Panc1 (cell line): ENCODE results near the gene RSAD2.

Experiments used
- CTCF ChIP-seq: fragments of 450-650 bp; IDR thresholded peaks from 2 replicates; pipeline ENCODE4 v1.5.1; 2017; ENCODE audit warnings: mild to moderate bottlenecking
- SIN3A ChIP-seq: IDR thresholded peaks from 2 replicates; pipeline ENCODE4 v1.6.1; 2012; ENCODE audit warnings: low read depth, mild to moderate bottlenecking, low read length, moderate library complexity, borderline replicate concordance; ENCODE audit not compliant: insufficient read depth

- no peak for TF ChIP-seq CTCF
- no peak for TF ChIP-seq SIN3A
These were observed 28.1 kb downstream of the RSAD2 start for GRCh38 chr2:6905668-6906067.
